ENCODE measurements around the gene ACSM3. TPM values are rescaled to one million over a fixed set of nuclear protein-coding genes. Genes with fewer than 3 reads are reported as not detected.

The ACSM3 gene
- total and polyA plus RNA-seq, 9 of the 15 experiments (the other 6 are each of a cell fraction or from before 2014, with no cell fraction given): 112 to 420 (median 182) TPM

DNA sequence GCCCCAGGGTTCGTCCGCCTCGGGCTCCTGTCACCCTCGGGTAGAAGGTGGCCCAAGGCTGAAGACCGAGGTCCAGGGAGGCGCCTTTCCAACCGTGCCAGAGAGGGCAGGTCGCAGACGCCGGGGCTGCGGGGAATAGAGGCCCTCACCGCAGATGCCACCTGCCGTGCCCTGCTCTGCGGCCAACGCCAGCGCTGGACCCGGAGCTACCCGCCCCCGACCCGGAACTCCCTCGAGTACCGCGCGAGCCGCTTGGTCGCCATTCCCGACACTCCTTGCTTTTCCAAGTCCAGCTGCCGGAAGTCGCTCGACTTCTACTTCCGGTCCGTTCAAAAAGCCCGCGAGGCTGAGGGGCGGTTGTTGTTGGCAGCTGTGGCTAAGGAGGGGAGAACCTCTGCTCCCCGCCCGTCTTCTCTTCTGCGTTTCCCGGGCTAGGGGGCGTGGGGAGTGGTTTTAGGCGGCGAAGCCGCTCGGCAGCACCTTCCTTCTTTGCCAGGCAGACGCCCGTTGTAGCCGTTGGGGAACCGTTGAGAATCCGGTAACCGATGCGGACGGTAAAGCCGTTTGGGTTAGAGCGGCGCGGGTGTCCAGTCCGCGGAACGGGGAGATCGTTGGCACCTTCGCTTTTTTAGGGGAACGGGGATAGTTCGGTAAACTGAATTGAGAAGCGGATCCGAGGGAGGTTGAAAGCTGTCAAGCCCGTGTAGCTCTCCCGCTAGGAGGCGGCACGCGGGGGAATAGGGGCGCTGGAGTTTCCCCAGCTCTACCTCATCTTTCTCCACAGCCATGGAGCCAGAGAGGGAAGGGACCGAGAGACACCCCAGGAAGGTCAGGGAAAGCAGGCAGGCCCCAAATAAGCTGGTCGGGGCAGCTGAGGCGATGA lies 42.6 kb downstream of the ACSM3 start, which contains the start of the genes ERI2 and REXO5 (continued):
- TF ChIP-seq ETV5 (CRISPR knock-in tag; IDR thresholded peaks at IDR 0.05; ENCODE audit: low read depth): peak; percentile 80; the same call in 1 of the 2 replicates
- no peak for TF ChIP-seq HDGF (IDR thresholded peaks at IDR 0.05)
- TF ChIP-seq CREM (IDR thresholded peaks at IDR 0.05; ENCODE audit: low read depth): peak; percentile 59
- TF ChIP-seq ZNF699 (CRISPR knock-in tag; IDR thresholded peaks at IDR 0.05; ENCODE audit: insufficient replicate concordance): no peak
- TF ChIP-seq ZSCAN29 (IDR thresholded peaks at IDR 0.05): peak; percentile 88
- peak; percentile 60 for TF ChIP-seq HNRNPLL (IDR thresholded peaks at IDR 0.05; ENCODE audit: low read depth, low read length, poor library complexity, severe bottlenecking)
- 0 out of 2 replicates have a peak, but pooled peaks have one; percentile 19 for TF ChIP-seq ZNF324 (CRISPR knock-in tag; IDR thresholded peaks at IDR 0.05)
- TF ChIP-seq, protein P1, sequence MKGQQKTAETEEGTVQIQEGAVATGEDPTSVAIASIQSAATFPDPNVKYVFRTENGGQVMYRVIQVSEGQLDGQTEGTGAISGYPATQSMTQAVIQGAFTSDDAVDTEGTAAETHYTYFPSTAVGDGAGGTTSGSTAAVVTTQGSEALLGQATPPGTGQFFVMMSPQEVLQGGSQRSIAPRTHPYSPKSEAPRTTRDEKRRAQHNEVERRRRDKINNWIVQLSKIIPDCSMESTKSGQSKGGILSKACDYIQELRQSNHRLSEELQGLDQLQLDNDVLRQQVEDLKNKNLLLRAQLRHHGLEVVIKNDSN (CRISPR knock-in tag; IDR thresholded peaks at IDR 0.05): no peak
- TF ChIP-seq NFXL1 (CRISPR knock-in tag; IDR thresholded peaks at IDR 0.05): no peak
- peak; percentile 61; the same call in 1 of the 2 replicates for TF ChIP-seq NFIC (IDR thresholded peaks at IDR 0.05)
- no peak for TF ChIP-seq ZNF3 (CRISPR knock-in tag; IDR thresholded peaks at IDR 0.05)
- TF ChIP-seq HDAC6 (IDR thresholded peaks at IDR 0.05; ENCODE audit: low read depth, low read length): no peak
- peak in 1 of 2 experiments; percentile 28; a peak in 1 of 4 replicates for TF ChIP-seq CSDE1 (IDR thresholded peaks at IDR 0.05)
- TF ChIP-seq, protein P2, sequence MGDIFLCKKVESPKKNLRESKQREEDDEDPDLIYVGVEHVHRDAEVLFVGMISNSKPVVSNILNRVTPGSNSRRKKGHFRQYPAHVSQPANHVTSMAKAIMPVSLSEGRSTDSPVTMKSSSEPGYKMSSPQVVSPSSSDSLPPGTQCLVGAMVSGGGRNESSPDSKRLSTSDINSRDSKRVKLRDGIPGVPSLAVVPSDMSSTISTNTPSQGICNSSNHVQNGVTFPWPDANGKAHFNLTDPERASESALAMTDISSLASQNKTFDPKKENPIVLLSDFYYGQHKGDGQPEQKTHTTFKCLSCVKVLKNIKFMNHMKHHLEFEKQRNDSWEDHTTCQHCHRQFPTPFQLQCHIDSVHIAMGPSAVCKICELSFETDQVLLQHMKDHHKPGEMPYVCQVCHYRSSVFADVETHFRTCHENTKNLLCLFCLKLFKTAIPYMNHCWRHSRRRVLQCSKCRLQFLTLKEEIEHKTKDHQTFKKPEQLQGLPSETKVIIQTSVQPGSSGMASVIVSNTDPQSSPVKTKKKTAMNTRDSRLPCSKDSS (IDR thresholded peaks at IDR 0.05; ENCODE audit: low read depth, partially characterized antibody): no peak
- TF ChIP-seq PHB (CRISPR knock-in tag; IDR thresholded peaks at IDR 0.05): no peak
- TF ChIP-seq ESRRA (IDR thresholded peaks at IDR 0.05; ENCODE audit: borderline replicate concordance, low read depth): peak; percentile 55; the same call in 1 of the 2 replicates
- TF ChIP-seq CREB1 (IDR thresholded peaks at IDR 0.05): 0 out of 2 replicates have a peak, but pooled peaks have one; percentile 9
- no peak; the same call in 1 of the 2 replicates for TF ChIP-seq CREB1 (CRISPR knock-in tag; IDR thresholded peaks at IDR 0.05)
- TF ChIP-seq, protein P3, sequence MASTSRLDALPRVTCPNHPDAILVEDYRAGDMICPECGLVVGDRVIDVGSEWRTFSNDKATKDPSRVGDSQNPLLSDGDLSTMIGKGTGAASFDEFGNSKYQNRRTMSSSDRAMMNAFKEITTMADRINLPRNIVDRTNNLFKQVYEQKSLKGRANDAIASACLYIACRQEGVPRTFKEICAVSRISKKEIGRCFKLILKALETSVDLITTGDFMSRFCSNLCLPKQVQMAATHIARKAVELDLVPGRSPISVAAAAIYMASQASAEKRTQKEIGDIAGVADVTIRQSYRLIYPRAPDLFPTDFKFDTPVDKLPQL (IDR thresholded peaks at IDR 0.05; ENCODE audit: extremely low read depth, insufficient read length): peak; percentile 14
- TF ChIP-seq POLR2H (tag; IDR thresholded peaks at IDR 0.05; ENCODE audit: low read depth): peak; percentile 95
- TF ChIP-seq, protein P4, sequence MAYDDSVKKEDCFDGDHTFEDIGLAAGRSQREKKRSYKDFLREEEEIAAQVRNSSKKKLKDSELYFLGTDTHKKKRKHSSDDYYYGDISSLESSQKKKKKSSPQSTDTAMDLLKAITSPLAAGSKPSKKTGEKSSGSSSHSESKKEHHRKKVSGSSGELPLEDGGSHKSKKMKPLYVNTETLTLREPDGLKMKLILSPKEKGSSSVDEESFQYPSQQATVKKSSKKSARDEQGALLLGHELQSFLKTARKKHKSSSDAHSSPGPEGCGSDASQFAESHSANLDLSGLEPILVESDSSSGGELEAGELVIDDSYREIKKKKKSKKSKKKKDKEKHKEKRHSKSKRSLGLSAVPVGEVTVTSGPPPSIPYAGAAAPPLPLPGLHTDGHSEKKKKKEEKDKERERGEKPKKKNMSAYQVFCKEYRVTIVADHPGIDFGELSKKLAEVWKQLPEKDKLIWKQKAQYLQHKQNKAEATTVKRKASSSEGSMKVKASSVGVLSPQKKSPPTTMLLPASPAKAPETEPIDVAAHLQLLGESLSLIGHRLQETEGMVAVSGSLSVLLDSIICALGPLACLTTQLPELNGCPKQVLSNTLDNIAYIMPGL (CRISPR knock-in tag; IDR thresholded peaks at IDR 0.05): peak; percentile 41; the same call in 1 of the 2 replicates
- no peak for TF ChIP-seq SAFB (IDR thresholded peaks at IDR 0.05; ENCODE audit: borderline replicate concordance, low read depth, low read length)

All from K562 (cell line).